CD4-positive, alpha-beta T cell treated with Interleukin-6 for 4 hours (primary cell): ENCODE results near the gene PAPPA2.
"Not testable (repeated sequence)": the region's sequence is repeated elsewhere in the genome, so short reads cannot be mapped to it uniquely, and the experiment has no call there.

Experiments
- DNase-seq: peaks from one replicate; pipeline ENCODE4 v3.0.0-alpha.2; 2020; ENCODE audit warnings: mixed read lengths

Gene PAPPA2

GRCh38 chr1:176552217-176552991, 89.4 kb downstream of the PAPPA2 start:
- no peak for DNase-seq

GRCh38 chr1:176552999-176553398, 90.0 kb downstream of the PAPPA2 start:
- no peak for DNase-seq

GRCh38 chr1:176556288-176556687, 93.3 kb downstream of the PAPPA2 start:
- DNase-seq = no peak

GRCh38 chr1:176557543-176558258, 94.7 kb downstream of the PAPPA2 start:
- no peak for DNase-seq

- no peak for DNase-seq
Measured at GRCh38 chr1:176558561-176558960, 95.6 kb downstream of the PAPPA2 start.

GRCh38 chr1:176559474-176559873, 96.5 kb downstream of the PAPPA2 start:
- DNase-seq = no peak

- DNase-seq = no peak
Measured at GRCh38 chr1:176559878-176560277, 96.9 kb downstream of the PAPPA2 start.

GRCh38 chr1:176560681-176561080, 97.7 kb downstream of the PAPPA2 start:
- DNase-seq = no peak

- not testable (repeated sequence) for DNase-seq
Measured at GRCh38 chr1:176561761-176562160, 98.8 kb downstream of the PAPPA2 start.

GRCh38 chr1:176566004-176566975, 103.3 kb downstream of the PAPPA2 start:
- no peak for DNase-seq

GRCh38 chr1:176567190-176567794, 104.3 kb downstream of the PAPPA2 start:
- DNase-seq = no peak

- no peak for DNase-seq
Measured at GRCh38 chr1:176568185-176568584, 105.2 kb downstream of the PAPPA2 start.

- no peak for DNase-seq
Measured at GRCh38 chr1:176574756-176575155, 111.8 kb downstream of the PAPPA2 start.

GRCh38 chr1:176575991-176576390, 113.0 kb downstream of the PAPPA2 start:
- no peak for DNase-seq

- no peak for DNase-seq
Measured at GRCh38 chr1:176576670-176577069, 113.7 kb downstream of the PAPPA2 start.

GRCh38 chr1:176577646-176578197, 114.7 kb downstream of the PAPPA2 start:
- DNase-seq = no peak

GRCh38 chr1:176579087-176579486, 116.1 kb downstream of the PAPPA2 start:
- no peak for DNase-seq

- DNase-seq = no peak
Measured at GRCh38 chr1:176595217-176595616, 132.2 kb downstream of the PAPPA2 start.

- no peak for DNase-seq
Measured at GRCh38 chr1:176601348-176601747, 138.4 kb downstream of the PAPPA2 start.

GRCh38 chr1:176602388-176603004, 139.5 kb downstream of the PAPPA2 start:
- no peak for DNase-seq

- DNase-seq = no peak
Measured at GRCh38 chr1:176603696-176604095, 140.7 kb downstream of the PAPPA2 start.

- no peak for DNase-seq
Measured at GRCh38 chr1:176604461-176604860, 141.5 kb downstream of the PAPPA2 start.
